Esophagus muscularis mucosa (tissue), 4 donors: ENCODE measurements around the gene CLIC5.

Experiments
- EP300 ChIP-seq: sonication (generic); formaldehyde crosslinking; IDR thresholded peaks from one replicate; pipeline ENCODE4 v1.6.1; 2017; ENCODE audit warnings: antibody characterized with exemption
- POLR2A ChIP-seq: fragments of 450-650 bp; IDR thresholded peaks from one replicate; pipeline ENCODE4 v1.6.1; 2017; ENCODE audit warnings: antibody characterized with exemption, moderate library complexity, mild to moderate bottlenecking, low read depth
- POLR2AphosphoS5 ChIP-seq, 2 donors: sonication (generic); formaldehyde crosslinking; IDR thresholded peaks; one replicate each; pipeline ENCODE4 v1.6.1; 2017; ENCODE audit warnings: antibody characterized with exemption in 2 of 2
- TF ChIP-seq, protein P1 (sequence below), 3 experiments: fragments of 200-600 bp in 2 of 3; fragments of 450-650 bp in 1 of 3; sonication (generic) in 2 of 3; IDR thresholded peaks; one replicate each; pipeline ENCODE4 v1.5.1; 2017 to 2019; ENCODE audit warnings: antibody characterized with exemption in 3 of 3, mild to moderate bottlenecking in 2 of 3, moderate library complexity in 1 of 3

DNA sequence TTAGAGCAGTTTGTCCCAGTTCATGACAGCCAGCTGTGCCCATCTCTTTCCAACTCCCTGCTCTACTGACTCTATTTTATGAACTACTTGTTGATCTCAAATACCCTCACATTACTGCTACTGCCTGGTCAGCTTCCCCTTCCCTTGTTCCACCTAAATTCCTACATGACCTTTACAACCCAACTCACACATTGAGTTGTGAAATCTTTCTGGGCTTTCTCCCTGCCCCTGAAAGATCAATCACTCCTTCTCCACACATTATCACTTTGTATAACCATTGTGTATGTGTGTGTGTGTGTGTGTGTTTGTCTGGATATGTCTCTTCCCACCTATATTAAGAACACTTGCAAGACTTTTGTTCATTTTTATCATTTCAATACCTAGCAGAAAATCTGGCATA lies 42.1 kb upstream of the CLIC5 start:
- TF ChIP-seq, protein P1, sequence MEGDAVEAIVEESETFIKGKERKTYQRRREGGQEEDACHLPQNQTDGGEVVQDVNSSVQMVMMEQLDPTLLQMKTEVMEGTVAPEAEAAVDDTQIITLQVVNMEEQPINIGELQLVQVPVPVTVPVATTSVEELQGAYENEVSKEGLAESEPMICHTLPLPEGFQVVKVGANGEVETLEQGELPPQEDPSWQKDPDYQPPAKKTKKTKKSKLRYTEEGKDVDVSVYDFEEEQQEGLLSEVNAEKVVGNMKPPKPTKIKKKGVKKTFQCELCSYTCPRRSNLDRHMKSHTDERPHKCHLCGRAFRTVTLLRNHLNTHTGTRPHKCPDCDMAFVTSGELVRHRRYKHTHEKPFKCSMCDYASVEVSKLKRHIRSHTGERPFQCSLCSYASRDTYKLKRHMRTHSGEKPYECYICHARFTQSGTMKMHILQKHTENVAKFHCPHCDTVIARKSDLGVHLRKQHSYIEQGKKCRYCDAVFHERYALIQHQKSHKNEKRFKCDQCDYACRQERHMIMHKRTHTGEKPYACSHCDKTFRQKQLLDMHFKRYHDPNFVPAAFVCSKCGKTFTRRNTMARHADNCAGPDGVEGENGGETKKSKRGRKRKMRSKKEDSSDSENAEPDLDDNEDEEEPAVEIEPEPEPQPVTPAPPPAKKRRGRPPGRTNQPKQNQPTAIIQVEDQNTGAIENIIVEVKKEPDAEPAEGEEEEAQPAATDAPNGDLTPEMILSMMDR (IDR thresholded peaks at IDR 0.05) = no peak
- no peak for TF ChIP-seq POLR2A
- TF ChIP-seq EP300 = no peak
- no peak for TF ChIP-seq POLR2AphosphoS5 (IDR thresholded peaks at IDR 0.05)
